Measurements from ENCODE around the gene MEDAG. TPM values are rescaled to one million over a fixed set of nuclear protein-coding genes. Genes with fewer than 3 reads are reported as not detected.

MEDAG gene
- polyA plus RNA-seq, 1 of the 3 experiments (the other 2 are of a cell fraction) = not detected

DNA sequence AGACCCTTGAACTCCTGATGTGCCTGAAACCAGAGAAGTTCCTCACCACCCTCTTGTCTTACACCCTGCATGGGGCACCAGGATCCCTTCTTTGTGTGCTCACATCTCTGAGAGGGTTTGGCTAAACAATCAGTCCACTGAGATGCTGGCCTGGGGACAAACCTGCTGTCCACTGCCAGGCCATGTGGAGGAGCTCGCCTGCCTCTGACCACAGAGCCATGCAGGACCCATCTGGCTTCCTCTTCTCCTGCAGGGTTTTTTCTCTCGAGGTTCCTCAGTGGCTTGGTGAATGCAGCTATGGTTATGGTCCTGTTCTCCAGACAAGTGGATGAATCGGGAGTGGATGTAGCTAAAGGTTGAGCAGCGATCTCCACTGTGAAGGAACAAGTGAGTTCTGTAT lies 49.1 kb upstream of the MEDAG start:
- no peak for TF ChIP-seq RFX5 (IDR thresholded peaks at IDR 0.05; ENCODE audit: low read length)
- no peak for TF ChIP-seq TEAD4 (IDR thresholded peaks at IDR 0.05; ENCODE audit: borderline replicate concordance, insufficient read depth)
- TF ChIP-seq, protein P1, sequence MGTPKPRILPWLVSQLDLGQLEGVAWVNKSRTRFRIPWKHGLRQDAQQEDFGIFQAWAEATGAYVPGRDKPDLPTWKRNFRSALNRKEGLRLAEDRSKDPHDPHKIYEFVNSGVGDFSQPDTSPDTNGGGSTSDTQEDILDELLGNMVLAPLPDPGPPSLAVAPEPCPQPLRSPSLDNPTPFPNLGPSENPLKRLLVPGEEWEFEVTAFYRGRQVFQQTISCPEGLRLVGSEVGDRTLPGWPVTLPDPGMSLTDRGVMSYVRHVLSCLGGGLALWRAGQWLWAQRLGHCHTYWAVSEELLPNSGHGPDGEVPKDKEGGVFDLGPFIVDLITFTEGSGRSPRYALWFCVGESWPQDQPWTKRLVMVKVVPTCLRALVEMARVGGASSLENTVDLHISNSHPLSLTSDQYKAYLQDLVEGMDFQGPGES (IDR thresholded peaks at IDR 0.05; ENCODE audit: low read depth, low read length) = no peak
- TF ChIP-seq ZBTB33 (IDR thresholded peaks at IDR 0.05; ENCODE audit: borderline replicate concordance, low read depth) = no peak
- no peak for TF ChIP-seq MXI1 (IDR thresholded peaks at IDR 0.05; ENCODE audit: low read depth, low read length)
- no peak for TF ChIP-seq POLR2AphosphoS5 (IDR thresholded peaks at IDR 0.05; ENCODE audit: low read depth, low read length)
- TF ChIP-seq TAF1 (IDR thresholded peaks at IDR 0.05; ENCODE audit: borderline replicate concordance, low read depth, low read length) = no peak
- TF ChIP-seq GABPA (IDR thresholded peaks at IDR 0.05; ENCODE audit: low read depth) = no peak
- TF ChIP-seq USF2 (IDR thresholded peaks at IDR 0.05; ENCODE audit: borderline replicate concordance, low read depth, low read length) = no peak
- TF ChIP-seq, protein P2, sequence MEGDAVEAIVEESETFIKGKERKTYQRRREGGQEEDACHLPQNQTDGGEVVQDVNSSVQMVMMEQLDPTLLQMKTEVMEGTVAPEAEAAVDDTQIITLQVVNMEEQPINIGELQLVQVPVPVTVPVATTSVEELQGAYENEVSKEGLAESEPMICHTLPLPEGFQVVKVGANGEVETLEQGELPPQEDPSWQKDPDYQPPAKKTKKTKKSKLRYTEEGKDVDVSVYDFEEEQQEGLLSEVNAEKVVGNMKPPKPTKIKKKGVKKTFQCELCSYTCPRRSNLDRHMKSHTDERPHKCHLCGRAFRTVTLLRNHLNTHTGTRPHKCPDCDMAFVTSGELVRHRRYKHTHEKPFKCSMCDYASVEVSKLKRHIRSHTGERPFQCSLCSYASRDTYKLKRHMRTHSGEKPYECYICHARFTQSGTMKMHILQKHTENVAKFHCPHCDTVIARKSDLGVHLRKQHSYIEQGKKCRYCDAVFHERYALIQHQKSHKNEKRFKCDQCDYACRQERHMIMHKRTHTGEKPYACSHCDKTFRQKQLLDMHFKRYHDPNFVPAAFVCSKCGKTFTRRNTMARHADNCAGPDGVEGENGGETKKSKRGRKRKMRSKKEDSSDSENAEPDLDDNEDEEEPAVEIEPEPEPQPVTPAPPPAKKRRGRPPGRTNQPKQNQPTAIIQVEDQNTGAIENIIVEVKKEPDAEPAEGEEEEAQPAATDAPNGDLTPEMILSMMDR (IDR thresholded peaks at IDR 0.05) = no peak
- 89% methylated on average over 4 of the region's 4 CpGs for WGBS (ENCODE audit: low lambda C conversion rate)
- Histone ChIP-seq H3K27ac (ENCODE audit: low read depth in 2 of 2, low read length in 1 of 2) (no peak overlapping the region), H3K4me2 (no peak overlapping the region), H3K9ac (no peak overlapping the region), H4K20me1 (ENCODE audit: insufficient read depth) (no peaks in the 10 kb centered on the region), H3K9me2 (no peaks in the 10 kb centered on the region), H3F3A (replicated peaks; ENCODE audit: insufficient read depth) (no peaks in the 10 kb centered on the region), H3K79me2 (ENCODE audit: insufficient read depth) (no peaks in the 10 kb centered on the region), H2AFZ (ENCODE audit: low read depth) (no peak overlapping the region), H3K27me3 (ENCODE audit: insufficient read depth) (no peaks in the 10 kb centered on the region), H3K4me3 (ENCODE audit: low read depth in 2 of 2, low read length in 1 of 2) (no peak overlapping the region), H3K4me1 (ENCODE audit: control insufficient read depth in 1 of 2, insufficient read depth in 2 of 2, low read depth in 1 of 2, low read length in 1 of 2) (peaks cover 0 to 20% of the 10 kb centered on the region in 2 experiments; a peak in 1 of 4 replicates), H3K36me3 (replicated peaks in 1 of 2; ENCODE audit: control insufficient read depth in 1 of 2, insufficient read depth in 2 of 2, low read length in 1 of 2) (no peaks in the 10 kb centered on the region), H3K9me3 (no peaks in the 10 kb centered on the region)
- no peak for DNase-seq
- POLR2A ChIA-PET = interaction anchor here (1.0 kb wide), 1 partner anchor 9 kb away, joined by 3 read pairs; no protein-coding TSS in a partner anchor
- CTCF ChIA-PET = interaction anchor here (0.9 to 2.1 kb wide), 5 partner anchors 8 to 188 kb away, joined by 3 to 10 read pairs (median 3); no protein-coding TSS in a partner anchor
